ENCODE results near the gene FGGY. TPM values are rescaled to one million over a fixed set of nuclear protein-coding genes. Genes with fewer than 3 reads are reported as not detected.

Gene FGGY
- total RNA-seq, 1 donor from 2014 or later: 32.5 TPM

DNA sequence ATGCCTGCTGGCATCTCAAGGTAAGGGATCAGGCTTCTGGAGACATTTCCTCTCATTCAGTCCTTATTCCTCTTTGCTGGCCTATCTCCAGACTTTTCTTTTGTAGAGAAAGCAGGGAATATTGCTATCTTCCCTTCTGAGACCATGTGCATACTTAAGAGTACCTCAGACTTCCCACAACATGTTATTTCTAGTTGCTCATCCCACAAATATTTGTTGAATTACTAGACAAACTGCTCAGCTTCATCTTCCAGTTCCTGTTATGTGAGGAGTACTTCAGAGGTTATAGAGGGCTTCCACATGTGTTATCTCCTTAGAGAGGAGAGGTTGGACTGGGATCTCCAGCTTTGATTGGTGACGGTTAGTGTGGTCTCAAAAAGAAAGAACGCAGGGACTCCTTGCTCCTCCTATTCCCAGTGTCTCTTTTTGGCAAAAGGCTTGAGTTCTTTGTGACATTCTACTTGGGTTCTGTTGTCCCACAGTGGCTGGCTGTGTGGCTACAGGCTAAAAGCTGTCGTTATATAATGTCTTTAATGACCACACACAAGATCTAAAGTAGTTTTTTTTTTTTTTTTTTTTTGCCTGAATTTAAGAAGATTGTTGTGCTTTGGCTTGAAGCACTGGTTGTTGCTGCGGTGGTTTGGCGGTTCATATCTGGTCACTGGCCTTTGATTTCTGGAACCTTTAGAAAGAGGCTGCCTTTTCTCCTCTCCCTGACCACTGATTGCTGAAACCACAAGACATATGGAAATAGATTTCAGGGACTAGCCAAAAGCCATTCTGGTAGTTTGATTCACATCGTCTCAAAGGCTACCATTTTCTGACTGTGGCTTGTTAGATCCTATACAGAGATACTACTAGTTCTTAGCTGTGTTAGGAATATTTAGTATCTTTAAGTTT is 78.7 kb downstream of the FGGY start:
- Histone ChIP-seq H3K4me2 (no peak overlapping the region), H3K4me3 (no peak overlapping the region), H3K79me2 (ENCODE audit: low read depth) (no peaks in the 10 kb centered on the region), H3K27ac (no peak overlapping the region), H3K9ac (no peak overlapping the region), H3K9me3 (ENCODE audit: low read depth) (no peaks in the 10 kb centered on the region), H4K20me1 (ENCODE audit: low read depth) (no peaks in the 10 kb centered on the region), H3K27me3 (no peaks in the 10 kb centered on the region), H3K4me1 (no peaks in the 10 kb centered on the region), H2AFZ (replicated peaks) (no peak overlapping the region), H3K36me3 (no peaks in the 10 kb centered on the region), H3F3A (ENCODE audit: low read depth) (no peaks in the 10 kb centered on the region)
- DNase-seq (ENCODE audit: low spot score): no peak
- H3K36me3 Mint-ChIP-seq: peaks cover 5% of the 10 kb centered on the region
- TF ChIP-seq, protein P1, sequence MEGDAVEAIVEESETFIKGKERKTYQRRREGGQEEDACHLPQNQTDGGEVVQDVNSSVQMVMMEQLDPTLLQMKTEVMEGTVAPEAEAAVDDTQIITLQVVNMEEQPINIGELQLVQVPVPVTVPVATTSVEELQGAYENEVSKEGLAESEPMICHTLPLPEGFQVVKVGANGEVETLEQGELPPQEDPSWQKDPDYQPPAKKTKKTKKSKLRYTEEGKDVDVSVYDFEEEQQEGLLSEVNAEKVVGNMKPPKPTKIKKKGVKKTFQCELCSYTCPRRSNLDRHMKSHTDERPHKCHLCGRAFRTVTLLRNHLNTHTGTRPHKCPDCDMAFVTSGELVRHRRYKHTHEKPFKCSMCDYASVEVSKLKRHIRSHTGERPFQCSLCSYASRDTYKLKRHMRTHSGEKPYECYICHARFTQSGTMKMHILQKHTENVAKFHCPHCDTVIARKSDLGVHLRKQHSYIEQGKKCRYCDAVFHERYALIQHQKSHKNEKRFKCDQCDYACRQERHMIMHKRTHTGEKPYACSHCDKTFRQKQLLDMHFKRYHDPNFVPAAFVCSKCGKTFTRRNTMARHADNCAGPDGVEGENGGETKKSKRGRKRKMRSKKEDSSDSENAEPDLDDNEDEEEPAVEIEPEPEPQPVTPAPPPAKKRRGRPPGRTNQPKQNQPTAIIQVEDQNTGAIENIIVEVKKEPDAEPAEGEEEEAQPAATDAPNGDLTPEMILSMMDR (IDR thresholded peaks at IDR 0.05): no peak
- no peak for TF ChIP-seq EZH2 (IDR thresholded peaks at IDR 0.05)
- no peak for TF ChIP-seq EZH2phosphoT487 (IDR thresholded peaks at IDR 0.05)
- no peak overlapping the region for H3K27ac Mint-ChIP-seq
- H3K9me3 Mint-ChIP-seq: peaks cover 3% of the 10 kb centered on the region
- no peaks in the 10 kb centered on the region for H3K4me1 Mint-ChIP-seq
- H3K27me3 Mint-ChIP-seq (ENCODE audit: insufficient read depth, low read depth): peaks cover 2% of the 10 kb centered on the region
- H3K4me3 Mint-ChIP-seq: no peak overlapping the region

DNA sequence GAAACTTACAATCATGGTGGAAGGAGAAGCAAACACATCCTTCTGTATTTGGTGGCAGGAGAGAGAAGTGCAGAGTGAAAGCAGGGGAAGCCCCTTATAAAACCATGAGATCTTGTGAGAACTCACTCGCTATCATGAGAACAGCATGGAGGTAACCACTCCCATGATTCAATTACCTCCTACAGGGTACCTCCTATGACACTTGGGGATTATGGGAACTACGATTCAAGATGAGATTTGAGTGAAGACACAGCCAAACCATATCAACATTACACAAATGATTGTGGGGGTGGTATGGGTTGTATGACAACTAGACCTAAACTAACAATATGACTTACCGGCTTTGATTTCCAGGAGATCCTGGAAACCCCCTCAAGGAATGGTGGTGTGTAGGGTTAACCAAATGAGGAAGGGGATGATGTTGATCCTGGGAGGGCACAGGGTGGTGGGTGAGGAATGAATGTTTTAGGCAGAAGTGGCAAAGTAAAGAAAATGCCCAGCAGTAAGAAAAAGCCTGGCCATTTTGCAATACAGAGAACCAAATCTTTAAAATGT is 80.5 kb downstream of the FGGY start:
- Mint-ChIP-seq H3K27me3 (ENCODE audit: insufficient read depth, low read depth) (peaks cover 5% of the 10 kb centered on the region), H3K4me1 (no peaks in the 10 kb centered on the region), H3K36me3 (peaks cover 5% of the 10 kb centered on the region), H3K9me3 (peaks cover 3% of the 10 kb centered on the region), H3K27ac (no peak overlapping the region), H3K4me3 (no peak overlapping the region)
- H3K27me3 ChIP-seq: no peaks in the 10 kb centered on the region
- H3K4me3 ChIP-seq: no peak overlapping the region
- TF ChIP-seq EZH2 (IDR thresholded peaks at IDR 0.05) (no peak), EZH2phosphoT487 (IDR thresholded peaks at IDR 0.05) (no peak)
- TF ChIP-seq, protein P1 (IDR thresholded peaks at IDR 0.05): no peak
- H3K27ac ChIP-seq: no peak overlapping the region
- no peaks in the 10 kb centered on the region for H3K9me3 ChIP-seq (ENCODE audit: low read depth)
- no peaks in the 10 kb centered on the region for H3K4me1 ChIP-seq
- no peaks in the 10 kb centered on the region for H3F3A ChIP-seq (ENCODE audit: low read depth)
- no peak overlapping the region for H2AFZ ChIP-seq (replicated peaks)
- no peaks in the 10 kb centered on the region for H3K36me3 ChIP-seq
- no peak overlapping the region for H3K4me2 ChIP-seq
- no peaks in the 10 kb centered on the region for H3K79me2 ChIP-seq (ENCODE audit: low read depth)
- no peak for DNase-seq (ENCODE audit: low spot score)
- no peak overlapping the region for H3K9ac ChIP-seq
- H4K20me1 ChIP-seq (ENCODE audit: low read depth): no peaks in the 10 kb centered on the region

DNA sequence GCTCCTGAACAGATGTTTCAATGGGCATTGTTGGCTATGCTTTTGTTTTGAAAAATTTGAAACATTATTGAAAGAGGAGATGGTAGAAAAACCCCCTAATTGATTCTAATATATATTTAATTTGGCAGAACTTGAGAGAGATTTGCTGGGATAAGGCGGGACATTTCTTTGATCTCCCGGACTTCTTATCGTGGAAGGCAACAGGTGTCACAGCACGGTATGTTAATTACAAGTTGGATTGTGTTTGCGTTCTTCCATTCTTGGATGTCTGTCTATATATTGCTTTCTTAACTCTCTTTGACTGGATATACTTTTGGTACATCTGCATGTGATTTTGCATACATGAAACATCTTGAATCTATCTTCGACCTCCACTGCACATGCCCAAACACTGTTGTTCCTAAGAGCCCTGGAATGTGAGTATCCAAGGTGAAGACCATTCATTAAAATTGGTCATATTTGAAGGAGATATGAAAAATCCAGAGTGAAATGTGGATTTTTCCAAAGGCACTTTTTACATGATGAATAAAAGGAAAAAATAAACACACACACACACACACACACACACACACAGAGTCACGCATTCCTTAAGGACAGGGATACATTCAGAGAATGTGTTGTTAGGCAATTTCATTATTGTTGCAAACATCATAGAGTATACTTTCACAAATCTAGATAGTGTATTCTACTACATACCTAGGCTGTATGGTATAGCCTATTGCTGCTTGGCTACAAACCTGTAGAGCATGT is 81.9 kb downstream of the FGGY start:
- H3K9ac ChIP-seq: no peak overlapping the region
- H4K20me1 ChIP-seq (ENCODE audit: low read depth): no peaks in the 10 kb centered on the region
- no peaks in the 10 kb centered on the region for H3K27me3 ChIP-seq
- H3K79me2 ChIP-seq (ENCODE audit: low read depth): no peaks in the 10 kb centered on the region
- DNase-seq (ENCODE audit: low spot score): no peak
- Mint-ChIP-seq H3K36me3 (peaks cover 5% of the 10 kb centered on the region), H3K4me3 (no peak overlapping the region), H3K27me3 (ENCODE audit: insufficient read depth, low read depth) (peaks cover 5% of the 10 kb centered on the region), H3K4me1 (no peaks in the 10 kb centered on the region), H3K9me3 (peaks cover 3% of the 10 kb centered on the region), H3K27ac (no peak overlapping the region)
- TF ChIP-seq EZH2 (IDR thresholded peaks at IDR 0.05) (no peak), EZH2phosphoT487 (IDR thresholded peaks at IDR 0.05) (no peak)
- TF ChIP-seq, protein P1 (IDR thresholded peaks at IDR 0.05): no peak
- H3K36me3 ChIP-seq: no peaks in the 10 kb centered on the region
- no peak overlapping the region for H3K27ac ChIP-seq
- no peaks in the 10 kb centered on the region for H3F3A ChIP-seq (ENCODE audit: low read depth)
- no peak overlapping the region for H3K4me3 ChIP-seq
- H3K4me2 ChIP-seq: no peak overlapping the region
- H3K9me3 ChIP-seq (ENCODE audit: low read depth): no peaks in the 10 kb centered on the region
- no peaks in the 10 kb centered on the region for H3K4me1 ChIP-seq
- H2AFZ ChIP-seq (replicated peaks): no peak overlapping the region

Data from neural progenitor cell (in vitro differentiated cells).